Osteoblast (primary cell): ENCODE results near the gene SLC39A1. TPM values are rescaled to one million over a fixed set of nuclear protein-coding genes. Genes with fewer than 3 reads are reported as not detected.

Experiments used
- DNase-seq: peaks from one replicate; pipeline ENCODE4 v3.0.0; 2011; ENCODE audit warnings: low spot score, mixed read lengths; ENCODE audit not compliant: insufficient read length; ENCODE audit errors: missing footprints
- H2AFZ ChIP-seq: 2 replicates; pipeline ENCODE4 v1.6.0; 2011; ENCODE audit warnings: mild to moderate bottlenecking, low read length
- H3K27ac ChIP-seq: 2 replicates; pipeline ENCODE4 v1.5.1; 2011; ENCODE audit warnings: mild to moderate bottlenecking, low read depth, low read length, moderate library complexity
- H3K27me3 ChIP-seq: 2 replicates; pipeline ENCODE4 v1.6.0; 2012; ENCODE audit warnings: mild to moderate bottlenecking, control low read depth, inconsistent platforms, low read length, moderate library complexity; ENCODE audit not compliant: insufficient read depth
- H3K36me3 ChIP-seq: 2 replicates; pipeline ENCODE4 v1.5.1; 2011; ENCODE audit warnings: mild to moderate bottlenecking, low read length, control low read depth, moderate library complexity; ENCODE audit not compliant: insufficient read depth
- H3K4me1 ChIP-seq: 2 replicates; pipeline ENCODE4 v1.5.1; 2011; ENCODE audit warnings: mild to moderate bottlenecking, low read length, control low read depth, moderate library complexity; ENCODE audit not compliant: insufficient read depth
- H3K4me2 ChIP-seq: 2 replicates; pipeline ENCODE4 v1.6.0; 2011; ENCODE audit warnings: mild to moderate bottlenecking, low read length; ENCODE audit not compliant: insufficient read depth
- H3K4me3 ChIP-seq: fragments of 200-600 bp; sonication (generic); 3 replicates; pipeline ENCODE4 v1.5.1; 2012; ENCODE audit warnings: mild to moderate bottlenecking, low read length, inconsistent platforms; ENCODE audit not compliant: insufficient read depth
- H3K79me2 ChIP-seq: 2 replicates; pipeline ENCODE4 v1.6.0; 2012; ENCODE audit warnings: mild to moderate bottlenecking, low read length, control low read depth, inconsistent platforms; ENCODE audit not compliant: insufficient read depth
- H3K9me3 ChIP-seq: 2 replicates; pipeline ENCODE4 v1.5.1; 2011; ENCODE audit warnings: low read depth, low read length, control low read depth
- H4K20me1 ChIP-seq: 2 replicates; pipeline ENCODE4 v1.6.0; 2012; ENCODE audit warnings: mild to moderate bottlenecking, low read length, control low read depth; ENCODE audit not compliant: insufficient read depth
- total RNA-seq: library from RNA; depleted of rRNA; stranded (reverse); fragments of >200 nt; gene quantifications from 2 replicates; pipeline ENCODE4 v1.2.3, GENCODE V29; 2012
- TF ChIP-seq, protein P1 (sequence below): IDR thresholded peaks from 2 replicates; pipeline ENCODE4 v1.5.1; 2011; ENCODE audit warnings: mild to moderate bottlenecking, low read depth, low read length, moderate library complexity; ENCODE audit errors: extremely low read depth

Gene SLC39A1
- total RNA-seq, 1 donor, result 96.3 TPM

- Histone ChIP-seq H2AFZ (no peak overlapping the region), H3K36me3 (peaks cover 26% of the 10 kb centered on the region), H3K4me2 (no peak overlapping the region), H3K4me3 (no peak overlapping the region), H3K27ac (no peak overlapping the region), H3K9me3 (no peaks in the 10 kb centered on the region), H3K79me2 (peaks cover 26% of the 10 kb centered on the region), H3K27me3 (no peaks in the 10 kb centered on the region), H3K4me1 (peaks cover 22% of the 10 kb centered on the region), H4K20me1 (no peaks in the 10 kb centered on the region)
- no peak for DNase-seq
- TF ChIP-seq, protein P1, sequence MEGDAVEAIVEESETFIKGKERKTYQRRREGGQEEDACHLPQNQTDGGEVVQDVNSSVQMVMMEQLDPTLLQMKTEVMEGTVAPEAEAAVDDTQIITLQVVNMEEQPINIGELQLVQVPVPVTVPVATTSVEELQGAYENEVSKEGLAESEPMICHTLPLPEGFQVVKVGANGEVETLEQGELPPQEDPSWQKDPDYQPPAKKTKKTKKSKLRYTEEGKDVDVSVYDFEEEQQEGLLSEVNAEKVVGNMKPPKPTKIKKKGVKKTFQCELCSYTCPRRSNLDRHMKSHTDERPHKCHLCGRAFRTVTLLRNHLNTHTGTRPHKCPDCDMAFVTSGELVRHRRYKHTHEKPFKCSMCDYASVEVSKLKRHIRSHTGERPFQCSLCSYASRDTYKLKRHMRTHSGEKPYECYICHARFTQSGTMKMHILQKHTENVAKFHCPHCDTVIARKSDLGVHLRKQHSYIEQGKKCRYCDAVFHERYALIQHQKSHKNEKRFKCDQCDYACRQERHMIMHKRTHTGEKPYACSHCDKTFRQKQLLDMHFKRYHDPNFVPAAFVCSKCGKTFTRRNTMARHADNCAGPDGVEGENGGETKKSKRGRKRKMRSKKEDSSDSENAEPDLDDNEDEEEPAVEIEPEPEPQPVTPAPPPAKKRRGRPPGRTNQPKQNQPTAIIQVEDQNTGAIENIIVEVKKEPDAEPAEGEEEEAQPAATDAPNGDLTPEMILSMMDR, result no peak
Measured at GRCh38 chr1:153973525-153973924, 10.2 kb upstream of the SLC39A1 start.

GRCh38 chr1:153973071-153973470 lies 9.7 kb upstream of the SLC39A1 start:
- Histone ChIP-seq H3K27me3 (no peaks in the 10 kb centered on the region), H3K79me2 (peaks cover 26% of the 10 kb centered on the region), H3K4me3 (no peak overlapping the region), H3K4me1 (peaks cover 22% of the 10 kb centered on the region), H3K36me3 (peaks cover 26% of the 10 kb centered on the region), H3K9me3 (no peaks in the 10 kb centered on the region), H3K4me2 (no peak overlapping the region), H3K27ac (no peak overlapping the region), H2AFZ (no peak overlapping the region), H4K20me1 (no peaks in the 10 kb centered on the region)
- no peak for DNase-seq
- TF ChIP-seq, protein P1, result no peak

- Histone ChIP-seq H4K20me1 (no peaks in the 10 kb centered on the region), H3K9me3 (no peaks in the 10 kb centered on the region), H3K27ac (no peak overlapping the region), H3K27me3 (no peaks in the 10 kb centered on the region), H3K4me3 (no peak overlapping the region), H2AFZ (no peak overlapping the region), H3K4me2 (no peak overlapping the region), H3K79me2 (no peaks in the 10 kb centered on the region), H3K36me3 (peaks cover 21% of the 10 kb centered on the region), H3K4me1 (peaks cover 14% of the 10 kb centered on the region)
- DNase-seq, result no peak
- TF ChIP-seq, protein P1, result no peak
Measured at GRCh38 chr1:153970346-153970745, 7.0 kb upstream of the SLC39A1 start.

DNA sequence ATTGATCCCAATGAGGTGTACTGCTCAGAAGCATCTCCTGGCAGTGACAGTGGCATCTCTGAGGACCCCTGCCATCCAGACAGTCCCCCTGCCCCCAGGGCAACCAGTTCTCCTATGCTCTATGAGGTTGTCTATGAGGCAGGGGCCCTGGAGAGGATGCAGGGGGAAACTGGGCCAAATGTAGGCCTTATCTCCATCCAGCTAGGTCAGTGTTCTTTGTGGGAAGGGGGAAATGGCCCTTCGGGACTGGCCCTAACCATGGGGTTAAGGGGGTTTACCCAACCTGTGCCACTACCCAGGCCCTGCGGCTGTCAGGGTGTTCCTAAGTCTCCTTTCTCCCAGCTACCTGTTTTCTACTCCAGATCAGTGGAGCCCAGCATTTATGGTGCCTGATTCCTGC lies 5.6 kb upstream of the SLC39A1 start:
- no peak for DNase-seq
- Histone ChIP-seq H3K79me2 (peaks cover under 1% of the 10 kb centered on the region), H3K27me3 (no peaks in the 10 kb centered on the region), H3K4me3 (no peak overlapping the region), H3K27ac (no peak overlapping the region), H3K36me3 (peaks cover 10% of the 10 kb centered on the region), H3K4me1 (peaks cover 17% of the 10 kb centered on the region), H3K4me2 (peak overlapping the region; percentile 84), H4K20me1 (no peaks in the 10 kb centered on the region), H2AFZ (no peak overlapping the region), H3K9me3 (no peaks in the 10 kb centered on the region)
- TF ChIP-seq, protein P1, result no peak
